ENCODE data around the gene XPR1.
"Not testable (repeated sequence)": the region's sequence is repeated elsewhere in the genome, so short reads cannot be mapped to it uniquely, and the experiment has no call there.

Gene XPR1

DNA sequence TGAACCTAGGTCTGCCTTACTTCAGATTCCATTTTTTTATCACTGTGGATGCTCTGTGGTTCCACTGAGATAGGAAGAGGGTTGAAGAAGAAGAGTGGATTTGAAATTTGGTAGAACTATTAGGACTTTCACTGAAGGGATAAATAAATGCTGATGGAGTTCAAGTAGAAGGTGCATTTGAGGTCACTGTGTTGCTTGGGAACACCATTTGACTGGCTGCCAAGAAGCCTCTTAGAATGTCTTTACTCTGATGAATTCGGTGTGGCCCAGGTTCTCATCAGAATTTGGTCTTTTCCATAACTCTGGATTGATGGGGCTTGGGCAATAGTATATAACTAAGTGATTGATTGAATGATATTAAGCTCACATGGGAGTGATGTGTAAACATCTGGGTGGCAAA, 11.9 kb downstream of the XPR1 start:
- DNase-seq (ENCODE audit: low read depth, low spot score): no peak

DNA sequence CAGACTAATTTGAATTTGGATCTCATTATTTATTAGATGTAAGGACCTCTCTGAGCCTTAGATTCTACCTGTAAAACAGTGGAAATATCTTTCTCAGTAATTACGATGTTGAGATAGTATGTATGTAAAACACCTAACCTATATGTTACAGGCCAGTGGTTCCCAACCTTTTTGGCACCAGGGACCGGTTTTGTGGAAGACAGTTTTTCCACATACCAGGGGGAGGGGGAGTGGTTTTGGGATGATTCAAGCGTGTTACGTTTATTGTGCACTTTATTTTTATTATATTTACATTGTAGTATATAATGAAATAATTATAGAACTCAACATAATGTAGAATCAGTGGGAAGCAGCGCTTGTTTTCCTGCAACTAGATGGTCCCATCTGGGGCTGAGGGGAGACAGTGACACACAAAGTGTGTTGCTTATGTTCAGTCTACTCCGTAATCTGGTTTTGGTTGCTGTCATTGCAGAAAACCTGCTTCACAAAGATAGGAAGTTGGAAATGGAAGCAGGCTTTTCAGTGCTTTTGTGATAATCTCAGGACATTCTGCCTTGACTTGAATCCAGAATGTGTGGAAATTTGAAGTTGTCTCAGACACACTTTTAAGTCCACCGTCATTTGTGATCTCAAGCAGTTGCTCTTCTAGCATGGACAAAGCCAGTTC, 12.8 kb downstream of the XPR1 start:
- DNase-seq (ENCODE audit: low read depth, low spot score): no peak

- DNase-seq (ENCODE audit: low read depth, low spot score): not testable (repeated sequence)
Measured at GRCh38 chr1:180645261-180645660, 13.4 kb downstream of the XPR1 start.

DNA sequence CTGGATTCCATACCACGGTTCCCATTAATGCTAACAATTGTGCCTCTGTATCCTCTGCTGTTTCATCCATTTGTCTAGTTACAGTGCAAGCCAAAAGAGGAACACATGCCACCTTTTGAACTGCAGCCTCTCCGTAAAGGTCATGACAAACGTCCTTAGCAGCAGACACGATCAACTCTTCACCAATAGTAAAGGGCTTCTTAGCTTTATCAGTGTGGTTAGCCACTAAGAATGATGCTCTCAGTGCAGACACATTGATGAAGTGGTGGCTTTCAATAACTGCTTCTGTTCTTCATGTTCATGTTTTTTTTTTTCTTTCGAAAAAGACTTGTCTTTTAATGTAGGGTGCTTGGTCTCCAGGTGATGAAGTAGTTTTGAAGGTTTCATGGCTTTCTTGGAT, 14.3 kb downstream of the XPR1 start:
- no peak for DNase-seq (ENCODE audit: low read depth, low spot score)

DNA sequence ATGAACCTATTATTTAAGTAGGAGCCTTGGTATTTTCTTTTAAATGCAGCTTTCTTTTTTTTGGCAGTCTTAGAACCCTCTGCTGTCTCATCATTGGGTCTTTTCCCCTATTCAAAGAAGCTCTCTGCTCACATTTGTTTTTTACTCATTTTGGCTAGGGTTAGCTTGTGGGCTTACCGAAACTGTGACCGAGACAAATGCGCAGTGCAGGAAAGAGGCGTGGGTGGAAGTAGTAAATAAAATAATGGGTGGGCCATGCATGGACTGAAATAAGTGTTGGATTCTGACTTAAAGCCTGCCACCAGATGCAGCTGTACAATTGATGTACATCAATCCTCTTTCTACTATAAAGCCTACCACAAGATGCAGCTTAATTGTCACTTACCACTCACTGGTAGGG, 14.7 kb downstream of the XPR1 start:
- DNase-seq (ENCODE audit: low read depth, low spot score): no peak

- DNase-seq (ENCODE audit: low read depth, low spot score): no peak
Measured at GRCh38 chr1:180652792-180653191, 21.0 kb downstream of the XPR1 start.

DNA sequence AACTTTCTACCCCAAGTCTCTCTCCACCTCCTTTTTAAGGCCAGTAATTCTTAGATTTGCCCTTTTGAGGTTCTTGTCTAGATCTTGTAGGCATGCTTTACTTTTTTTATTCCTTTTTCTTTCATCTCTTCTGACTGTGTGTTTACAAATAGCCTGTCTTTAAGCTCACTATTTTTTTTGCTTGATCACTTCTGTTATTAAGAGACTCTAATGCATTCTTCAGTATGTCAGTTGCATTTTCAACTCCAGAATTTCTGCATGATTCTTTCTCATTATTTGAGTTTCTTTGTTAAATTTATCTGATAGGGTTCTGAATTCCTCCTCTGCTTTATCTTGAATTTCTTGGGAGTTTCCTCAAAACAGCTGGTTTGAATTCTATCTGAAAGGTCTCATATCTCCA, 30.9 kb downstream of the XPR1 start:
- DNase-seq (ENCODE audit: low read depth, low spot score): no peak

DNA sequence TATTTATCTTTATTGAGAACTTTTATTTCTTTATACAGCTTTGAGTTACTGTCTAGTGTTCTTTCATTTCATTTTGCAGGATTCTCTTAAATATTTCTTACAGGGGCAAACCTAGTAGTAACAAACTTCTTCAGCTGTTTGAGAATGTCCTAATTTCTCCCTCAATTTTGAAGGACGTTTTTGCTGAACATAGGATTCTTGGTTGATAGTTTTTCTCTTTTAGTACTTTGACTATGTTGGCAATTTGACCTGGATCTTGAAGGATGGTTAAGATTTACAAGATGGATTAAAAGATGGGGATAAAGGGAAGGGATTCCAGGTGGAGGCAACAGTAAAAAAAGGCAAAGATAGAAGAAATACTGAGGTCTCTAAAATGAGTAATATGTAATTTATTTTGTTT, 38.9 kb downstream of the XPR1 start:
- no peak for DNase-seq (ENCODE audit: low read depth, low spot score)

GRCh38 chr1:180672105-180672504, 40.3 kb downstream of the XPR1 start:
- DNase-seq (ENCODE audit: low read depth, low spot score): no peak

DNA sequence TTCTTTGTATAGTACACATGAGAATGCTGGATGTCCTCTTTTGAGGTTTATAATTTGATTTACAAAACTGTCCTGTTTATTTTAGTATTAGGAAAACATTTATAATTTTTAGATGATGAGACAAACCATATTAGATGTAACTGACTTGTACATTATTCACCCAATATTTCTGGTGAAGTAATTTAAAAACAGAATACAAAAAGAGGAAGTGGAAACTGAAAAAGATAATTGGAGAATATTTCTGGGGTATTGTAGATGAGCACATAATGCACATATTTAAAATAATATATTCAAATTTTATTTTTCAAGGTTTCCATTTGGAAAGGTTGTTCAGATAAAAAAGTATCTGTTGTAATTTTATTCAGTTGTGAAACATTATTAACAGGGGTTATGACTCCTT, 40.7 kb downstream of the XPR1 start:
- DNase-seq (ENCODE audit: low read depth, low spot score): no peak

DNA sequence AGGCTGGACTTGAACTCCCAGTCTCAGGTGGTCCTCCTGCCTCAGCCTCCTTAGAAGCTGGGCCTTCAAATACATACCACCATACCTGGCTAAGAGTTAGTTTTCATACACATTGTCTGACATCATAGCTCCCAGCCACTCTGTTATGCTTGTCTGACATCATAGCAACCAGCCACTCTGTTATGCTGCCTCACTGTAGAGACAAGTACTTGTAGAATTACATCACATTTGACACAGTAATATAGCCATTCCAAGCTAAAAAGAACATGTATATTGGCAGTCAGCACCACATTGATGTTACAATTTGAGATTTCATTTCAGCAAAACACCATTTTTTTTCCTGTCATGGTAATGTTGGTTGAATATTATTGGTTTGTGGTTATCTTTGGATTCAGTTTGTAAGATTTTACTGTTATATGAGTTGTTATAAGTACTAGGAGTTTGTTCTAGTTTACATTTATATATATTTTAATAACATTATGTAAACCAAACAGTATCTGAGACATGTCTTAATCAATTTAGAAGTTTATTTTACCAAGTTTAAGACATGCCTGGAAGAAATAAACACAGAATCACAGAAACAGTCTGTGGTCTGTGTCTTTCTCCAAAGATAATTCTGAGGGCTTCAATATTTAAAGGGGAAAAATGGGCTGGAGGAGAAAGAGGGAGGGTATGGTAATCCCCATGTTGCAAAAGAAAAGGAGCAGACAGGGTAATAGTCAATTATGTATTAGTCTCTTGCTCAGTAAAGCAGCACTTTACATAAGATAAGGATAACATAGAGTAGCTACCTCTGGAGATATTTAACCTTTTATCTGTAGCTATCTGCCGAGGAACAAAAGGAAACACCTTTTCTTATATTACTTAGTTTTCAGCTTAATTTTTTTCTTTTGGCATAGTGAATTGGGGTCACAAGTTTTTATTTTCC, 43.0 kb downstream of the XPR1 start:
- no peak for DNase-seq (ENCODE audit: low read depth, low spot score)

GRCh38 chr1:180675586-180675985, 43.8 kb downstream of the XPR1 start:
- no peak for DNase-seq (ENCODE audit: low read depth, low spot score)

DNA sequence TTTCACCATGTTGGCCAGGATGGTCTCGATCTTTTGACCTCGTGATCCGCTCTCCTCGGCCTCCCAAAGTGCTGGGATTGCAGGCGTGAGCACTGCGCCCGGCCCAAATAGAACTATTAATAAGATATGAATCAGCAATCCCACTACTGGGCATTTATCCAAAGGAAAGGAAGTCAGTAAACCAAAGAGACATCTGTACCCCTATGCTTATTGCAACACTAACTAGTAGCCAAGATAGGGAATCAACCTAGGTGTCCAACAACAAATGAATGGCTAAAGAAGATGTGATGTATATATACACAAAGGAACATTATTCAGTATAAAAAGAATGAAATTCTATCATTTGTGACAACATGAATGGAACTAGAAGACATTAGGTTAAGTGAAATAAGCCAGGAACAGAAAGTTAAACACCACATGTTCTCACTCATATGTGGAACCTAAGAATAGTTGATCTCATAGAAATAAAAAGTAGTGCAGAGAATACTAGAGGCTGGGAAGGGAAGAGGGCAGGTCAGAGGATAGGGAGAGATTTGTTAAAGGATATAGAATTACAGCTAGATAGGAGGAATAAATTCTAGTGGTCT, 48.8 kb downstream of the XPR1 start:
- no peak for DNase-seq (ENCODE audit: low read depth, low spot score)

- DNase-seq (ENCODE audit: low read depth, low spot score): not testable (repeated sequence)
Measured at GRCh38 chr1:180683117-180683516, 51.3 kb downstream of the XPR1 start.

DNA sequence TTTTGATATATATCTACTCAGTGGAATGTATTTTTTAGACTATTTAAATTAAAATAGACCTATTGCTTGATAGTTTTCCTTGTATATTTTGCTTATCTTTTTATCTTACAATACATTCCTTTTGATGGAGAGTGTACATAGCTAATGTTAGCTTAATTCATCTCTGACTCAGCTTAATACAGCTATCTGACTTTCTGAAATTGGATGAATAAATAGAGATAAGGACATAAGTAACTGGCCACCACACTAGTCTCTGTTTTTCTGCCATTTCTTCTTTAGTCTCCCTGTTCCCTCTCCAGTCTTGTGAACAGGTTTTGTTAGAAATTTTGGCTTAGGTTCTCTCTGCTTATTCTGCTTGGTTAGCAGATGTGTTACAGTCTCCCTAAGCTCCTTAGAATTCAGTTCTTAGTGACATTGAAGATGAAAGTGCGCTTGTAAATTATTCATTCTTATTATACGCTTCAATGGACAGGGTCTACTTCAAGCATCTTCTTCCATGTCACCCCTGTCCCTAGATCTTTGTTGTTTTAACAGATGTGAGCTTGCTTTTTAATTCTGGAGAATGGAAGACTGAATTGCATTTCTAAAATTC, 59.6 kb downstream of the XPR1 start:
- no peak for DNase-seq (ENCODE audit: low read depth, low spot score)

- DNase-seq (ENCODE audit: low read depth, low spot score): no peak
Measured at GRCh38 chr1:180693564-180694244, 61.9 kb downstream of the XPR1 start.

DNA sequence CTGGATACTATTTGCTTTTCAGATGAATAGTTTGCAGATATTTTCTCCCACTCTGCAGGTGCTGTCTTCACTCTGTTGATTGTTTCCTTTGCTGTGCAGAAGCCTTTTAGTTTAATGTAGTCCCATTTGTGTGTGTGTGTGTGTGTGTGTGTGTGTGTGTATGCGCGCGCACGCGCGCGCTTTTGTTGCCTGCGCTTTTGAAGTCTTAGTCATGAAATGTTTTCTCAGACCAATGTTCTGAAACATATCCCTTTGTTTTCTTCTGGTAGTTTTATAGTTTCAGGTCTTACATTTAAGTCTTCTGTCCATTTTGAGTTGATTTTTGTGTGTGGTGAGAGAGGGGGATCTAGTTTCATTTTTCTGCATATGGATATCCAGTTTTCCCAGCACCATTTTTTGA, 63.5 kb downstream of the XPR1 start:
- no peak for DNase-seq (ENCODE audit: low read depth, low spot score)

DNA sequence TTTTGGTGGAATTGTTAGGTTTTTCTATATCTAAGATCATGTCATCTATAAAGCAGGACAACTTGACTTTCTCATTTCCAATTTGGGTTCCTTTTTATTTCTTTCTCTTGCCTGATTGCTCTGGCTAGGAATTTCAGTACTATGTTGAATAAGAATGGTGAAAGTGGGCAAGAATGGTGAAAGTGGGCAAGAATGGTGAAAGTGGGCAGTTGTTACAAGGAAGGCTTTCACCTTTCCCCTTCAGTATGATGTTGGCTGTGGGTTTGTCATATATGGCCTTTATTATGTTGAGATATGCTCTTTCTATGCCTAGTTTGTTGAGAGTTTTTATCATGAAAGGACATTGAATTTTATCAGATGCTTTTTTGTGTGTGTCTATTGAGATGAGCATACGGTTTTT, 64.5 kb downstream of the XPR1 start:
- no peak for DNase-seq (ENCODE audit: low read depth, low spot score)

GRCh38 chr1:180698580-180698979, 66.8 kb downstream of the XPR1 start:
- DNase-seq (ENCODE audit: low read depth, low spot score): no peak

- DNase-seq (ENCODE audit: low read depth, low spot score): not testable (repeated sequence)
Measured at GRCh38 chr1:180702376-180702775, 70.6 kb downstream of the XPR1 start.

DNA sequence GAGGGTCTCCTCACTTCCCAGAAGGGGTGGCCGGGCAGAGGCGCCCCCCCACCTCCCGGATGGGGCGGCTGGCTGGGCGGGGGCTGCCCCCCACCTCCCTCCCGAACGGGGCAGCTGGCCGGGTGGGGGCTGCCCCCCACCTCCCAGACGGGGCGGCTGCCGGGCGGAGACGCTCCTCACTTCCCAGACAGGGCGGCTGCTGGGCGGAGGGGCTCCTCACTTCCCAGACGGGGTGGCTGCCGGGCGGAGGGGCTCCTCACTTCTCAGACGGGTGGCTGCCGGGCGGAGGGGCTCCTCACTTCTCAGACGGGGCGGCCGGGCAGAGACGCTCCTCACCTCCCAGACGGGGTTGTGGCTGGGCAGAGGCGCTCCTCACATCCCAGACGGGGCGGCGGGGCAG, 78.9 kb downstream of the XPR1 start:
- not testable (repeated sequence) for DNase-seq (ENCODE audit: low read depth, low spot score)

DNA sequence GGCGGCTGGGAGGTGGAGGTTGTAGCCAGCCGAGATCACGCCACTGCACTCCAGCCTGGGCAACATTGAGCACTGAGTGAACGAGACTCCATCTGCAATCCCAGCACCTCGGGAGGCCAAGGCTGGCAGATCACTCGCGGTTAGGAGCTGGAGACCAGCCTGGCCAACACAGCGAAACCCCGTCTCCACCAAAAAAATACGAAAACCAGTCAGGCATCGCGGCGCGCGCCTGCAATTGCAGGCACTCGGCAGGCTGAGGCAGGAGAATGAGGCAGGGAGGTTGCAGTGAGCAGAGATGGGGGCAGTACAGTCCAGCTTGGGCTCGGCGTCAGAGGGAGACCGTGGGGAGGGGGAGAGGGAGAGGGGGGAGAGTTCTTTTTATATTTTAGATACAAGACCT, 79.4 kb downstream of the XPR1 start:
- not testable (repeated sequence) for DNase-seq (ENCODE audit: low read depth, low spot score)
